Activated CD8-positive, alpha-beta memory T cell treated with anti-CD3 and anti-CD28 coated beads for 1 hour (primary cell): ENCODE data around the gene SCYL1.

Experiments used
- DNase-seq, 2 donors: peaks; one replicate each; pipeline ENCODE4 v3.0.0-alpha.2; 2020; ENCODE audit warnings: low read depth in 1 of 2; ENCODE audit errors: extremely low read depth in 1 of 2

Gene SCYL1

GRCh38 chr11:65578667-65579066, 53.8 kb downstream of the SCYL1 start:
- DNase-seq = no peak

GRCh38 chr11:65579291-65579690, 54.4 kb downstream of the SCYL1 start:
- DNase-seq = no peak

- DNase-seq = no peak
Observed at GRCh38 chr11:65580031-65580692, 55.3 kb downstream of the SCYL1 start.

- no peak for DNase-seq
Observed at GRCh38 chr11:65580756-65581155, 55.9 kb downstream of the SCYL1 start.

GRCh38 chr11:65581928-65582327, 57.0 kb downstream of the SCYL1 start:
- DNase-seq = no peak

GRCh38 chr11:65583589-65583988, 58.7 kb downstream of the SCYL1 start:
- DNase-seq = no peak

- DNase-seq = no peak
Observed at GRCh38 chr11:65584106-65584505, 59.2 kb downstream of the SCYL1 start.

- DNase-seq = no peak
Observed at GRCh38 chr11:65584723-65585171, 59.9 kb downstream of the SCYL1 start.

- DNase-seq = no peak
Observed at GRCh38 chr11:65585396-65586246, 60.7 kb downstream of the SCYL1 start.

GRCh38 chr11:65586247-65586630, 61.4 kb downstream of the SCYL1 start:
- DNase-seq = no peak

GRCh38 chr11:65586676-65587075, 61.8 kb downstream of the SCYL1 start:
- DNase-seq = no peak
